HG02678 (cell line): Measurements from ENCODE around the gene OR56A4.

Experiments used
- ATAC-seq: cut with Tn5 transposase; IDR thresholded peaks from one replicate; pipeline ENCODE4 v1.9.1; 2021; ENCODE audit warnings: mild to moderate bottlenecking, moderate library complexity; ENCODE audit not compliant: unreplicated experiment

Gene OR56A4, protein sequence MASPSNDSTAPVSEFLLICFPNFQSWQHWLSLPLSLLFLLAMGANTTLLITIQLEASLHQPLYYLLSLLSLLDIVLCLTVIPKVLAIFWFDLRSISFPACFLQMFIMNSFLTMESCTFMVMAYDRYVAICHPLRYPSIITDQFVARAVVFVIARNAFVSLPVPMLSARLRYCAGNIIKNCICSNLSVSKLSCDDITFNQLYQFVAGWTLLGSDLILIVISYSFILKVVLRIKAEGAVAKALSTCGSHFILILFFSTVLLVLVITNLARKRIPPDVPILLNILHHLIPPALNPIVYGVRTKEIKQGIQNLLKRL

GRCh38 chr11:6006846-6007245 is at the start of gene OR56A4:
Gene OR56A4, minus strand, starts transcription at chr11:6006946. Its CDS starts 3,954 bp downstream, at chr11:6002992.
- ATAC-seq: no peak

GRCh38 chr11:6055569-6055968 is 48.8 kb upstream of the OR56A4 start:
- no peak for ATAC-seq

DNA sequence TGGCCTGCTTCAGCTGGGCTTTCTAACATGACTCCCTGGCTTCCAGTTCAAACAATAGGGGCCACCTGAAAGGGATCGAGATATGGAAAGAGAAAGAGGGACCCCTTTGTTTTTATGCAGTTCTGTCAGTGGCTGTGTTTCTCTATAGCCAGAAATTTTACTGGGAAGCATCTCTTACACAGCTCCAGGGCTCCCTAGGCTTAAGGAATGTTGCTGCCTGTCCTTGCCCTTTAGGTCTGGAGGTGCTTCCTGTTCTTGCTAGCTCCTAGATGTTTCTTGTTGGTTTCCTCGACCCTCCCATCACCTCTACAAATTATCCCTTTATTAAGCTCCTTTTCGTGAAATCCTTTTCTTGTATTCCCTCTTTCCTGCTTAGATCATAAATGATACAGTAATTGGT is 45.6 kb upstream of the OR56A4 start:
- ATAC-seq: no peak

- ATAC-seq: no peak
These were observed 34.1 kb upstream of the OR56A4 start for GRCh38 chr11:6040874-6041273.

DNA sequence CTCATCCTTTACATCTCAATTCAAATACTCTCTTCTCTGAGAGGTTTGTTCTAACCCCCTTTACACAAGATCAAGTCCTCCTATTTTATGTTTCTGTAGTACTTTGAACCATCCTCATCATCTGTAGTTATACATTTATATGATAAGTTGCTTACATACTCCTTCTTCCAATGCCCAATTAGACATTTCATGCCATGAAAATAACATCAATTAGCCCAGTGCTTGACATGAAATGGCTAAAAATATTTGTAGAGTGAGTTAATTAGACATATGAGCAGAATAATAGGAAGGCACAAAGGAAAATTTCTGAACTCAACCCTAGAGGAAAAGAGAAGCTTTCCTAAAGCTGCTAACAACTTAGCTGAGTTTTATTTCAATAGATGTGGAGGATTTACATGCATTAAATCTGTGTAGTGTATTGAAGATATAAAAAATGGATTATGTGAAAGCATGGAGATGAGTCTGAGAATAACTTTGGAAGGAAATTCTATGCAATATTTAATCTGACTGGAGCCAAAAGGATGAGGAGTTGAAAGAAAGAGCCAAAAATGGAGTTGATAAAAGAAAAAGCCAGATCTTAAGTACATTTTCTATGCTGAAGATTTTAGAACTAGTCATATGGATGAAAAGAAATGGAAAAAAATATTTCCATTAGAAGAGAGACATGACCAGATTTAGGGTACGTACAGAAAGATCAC is 24.1 kb upstream of the OR56A4 start, which contains the start of gene OR56A1:
OR56A1 (minus strand) TSS at position 51 of the 698 bp plus-strand sequence. CDS start 3,066 bp downstream, outside the sequence.
- ATAC-seq: no peak

DNA sequence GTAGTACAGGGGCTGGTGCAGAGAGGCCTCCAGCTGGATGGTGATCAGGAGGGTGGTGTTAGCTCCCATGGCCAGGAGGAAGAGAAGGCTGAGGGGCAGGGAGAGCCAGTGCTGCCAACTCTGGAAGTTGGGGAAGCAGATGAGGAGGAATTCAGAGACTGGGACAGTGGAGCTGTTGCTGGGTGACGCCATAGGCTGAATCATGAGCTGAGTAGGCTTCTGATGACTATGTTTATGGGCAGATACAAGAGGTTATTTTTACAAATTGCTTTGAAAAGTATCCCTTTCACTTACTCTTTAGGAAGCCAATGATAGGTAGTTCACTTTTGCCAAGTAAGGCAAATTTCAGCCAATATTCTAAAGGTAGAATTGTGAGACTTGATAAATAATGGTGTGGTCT is 20.8 kb upstream of the OR56A4 start:
- ATAC-seq: no peak

- ATAC-seq: no peak
These were observed 18.3 kb upstream of the OR56A4 start for GRCh38 chr11:6025056-6025455.

GRCh38 chr11:6022956-6023355 is 16.2 kb upstream of the OR56A4 start:
- ATAC-seq: no peak

DNA sequence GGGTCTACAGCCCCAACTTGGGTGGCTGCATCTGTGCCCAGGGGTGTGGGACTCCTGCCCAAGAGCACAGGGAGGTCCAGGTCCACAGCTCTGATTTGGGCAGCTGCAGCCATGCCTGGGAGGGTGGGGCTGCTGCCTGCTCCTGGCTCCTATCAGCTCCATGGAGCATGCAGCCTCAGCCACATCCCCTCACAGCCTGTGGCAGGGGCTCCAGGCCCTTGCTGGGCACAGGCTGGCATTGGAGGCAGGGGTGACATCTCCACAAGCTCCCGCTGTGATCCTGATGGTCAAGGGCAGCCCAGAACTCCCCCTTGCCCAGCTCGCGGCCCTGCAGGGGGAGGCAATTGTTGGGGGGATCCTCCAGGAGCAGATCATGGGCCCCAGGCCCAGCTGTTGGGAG is 6.3 kb upstream of the OR56A4 start:
- ATAC-seq: no peak

DNA sequence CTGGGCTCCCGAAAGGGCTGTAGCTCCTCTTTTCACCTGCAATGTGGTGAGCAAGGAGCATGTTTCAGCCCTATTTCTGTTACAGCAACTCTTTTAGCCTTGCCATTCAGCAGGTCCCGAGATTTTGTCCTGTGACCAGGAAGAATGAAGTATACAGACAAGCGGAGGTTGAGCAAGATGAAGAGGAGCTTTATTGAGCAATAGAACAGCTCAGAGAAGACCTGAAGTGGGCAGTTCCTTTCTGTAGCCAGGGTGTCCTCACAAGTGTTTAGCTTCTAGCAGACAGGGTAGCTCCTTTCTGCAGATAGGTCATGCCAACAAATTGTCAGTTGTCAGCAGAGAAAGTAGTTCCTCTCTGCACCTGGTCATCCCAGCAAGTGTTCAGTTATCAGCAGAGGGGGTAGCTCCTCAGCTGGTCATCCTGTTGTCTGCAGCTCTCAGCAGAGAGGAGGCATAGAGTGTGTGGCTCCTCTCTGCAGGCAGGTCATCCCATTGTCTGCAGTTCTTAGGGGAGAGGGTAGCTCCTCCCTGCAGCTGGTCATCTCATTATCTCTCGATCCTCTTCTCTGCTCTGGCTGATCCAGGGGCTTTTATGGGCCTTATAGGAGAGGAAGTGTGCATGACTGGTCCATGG is 5.4 kb upstream of the OR56A4 start:
- ATAC-seq: no peak

- no peak for ATAC-seq
These were observed 351 bp downstream of the OR56A4 start for GRCh38 chr11:6006395-6006794.

- no peak for ATAC-seq
These were observed 4.5 kb downstream of the OR56A4 start for GRCh38 chr11:6002202-6002699.

GRCh38 chr11:5994791-5995190 is 12.0 kb downstream of the OR56A4 start:
- no peak for ATAC-seq

GRCh38 chr11:5992604-5993251 is 14.0 kb downstream of the OR56A4 start:
- no peak for ATAC-seq

DNA sequence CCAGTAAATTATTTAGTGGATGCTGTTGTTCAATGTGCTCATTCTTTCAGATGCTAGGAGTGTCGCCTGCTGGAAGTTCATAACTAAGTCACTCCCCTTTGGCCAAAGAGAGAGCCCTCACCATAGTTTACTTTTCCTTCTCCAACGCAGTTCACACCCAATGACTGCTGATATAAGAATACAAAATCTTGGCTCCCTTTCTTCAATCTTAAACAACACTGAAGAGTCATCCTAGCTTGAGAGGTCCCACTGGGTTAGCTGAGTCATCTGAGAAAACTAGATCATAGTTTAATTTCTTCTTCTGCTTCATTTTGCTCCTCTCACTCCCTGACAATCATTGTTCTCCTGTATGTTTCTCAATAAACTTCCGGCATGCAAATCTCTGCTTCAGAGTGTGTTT is 14.6 kb downstream of the OR56A4 start:
- no peak for ATAC-seq

DNA sequence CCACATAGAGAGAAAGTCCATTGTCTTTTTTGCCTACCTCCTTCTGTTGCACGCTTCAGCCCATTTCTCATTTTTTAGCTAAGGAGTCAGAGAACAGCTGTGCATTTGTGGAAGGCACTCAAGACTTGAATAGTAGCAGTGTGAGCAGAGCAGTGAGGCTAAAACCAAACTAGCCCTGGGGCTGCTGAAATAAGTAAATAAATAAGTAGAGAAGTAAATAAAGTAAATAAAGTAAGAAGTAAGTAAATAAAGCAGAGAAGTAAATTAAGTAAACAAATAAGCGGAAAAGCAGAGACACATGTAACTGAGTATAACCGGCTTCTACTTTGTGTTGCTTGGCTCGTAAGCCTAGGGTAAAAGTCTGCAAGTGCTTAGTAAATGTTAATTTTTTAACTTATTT is 17.5 kb downstream of the OR56A4 start:
- no peak for ATAC-seq

- ATAC-seq: no peak
These were observed 19.9 kb downstream of the OR56A4 start, which contains the start of gene OR52L1 for GRCh38 chr11:5986885-5987284. Gene OR52L1, minus strand, starts transcription at chr11:5986985. Its CDS starts 55 bp downstream, at chr11:5986930.

GRCh38 chr11:5983443-5983842 is 23.3 kb downstream of the OR56A4 start:
- ATAC-seq: no peak

DNA sequence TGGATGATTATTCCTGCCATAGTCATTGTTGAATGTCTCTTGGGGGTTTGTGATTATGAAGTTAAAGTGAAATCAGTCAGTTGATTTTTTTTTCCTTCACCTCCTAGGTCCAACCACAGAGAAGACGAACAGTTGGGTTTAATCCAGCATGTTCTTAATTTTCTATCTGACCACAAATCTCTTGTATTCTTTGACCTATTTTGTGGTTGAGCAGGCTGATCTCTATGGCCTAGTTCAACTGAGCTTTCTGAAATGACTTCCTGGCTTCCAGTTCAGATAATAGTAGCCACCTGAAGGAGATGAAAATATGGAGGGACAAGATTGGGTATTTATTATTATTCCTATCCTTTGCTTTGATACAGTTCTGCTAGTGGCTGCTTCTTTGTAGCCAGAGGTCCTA is 33.2 kb downstream of the OR56A4 start:
- no peak for ATAC-seq

GRCh38 chr11:5968394-5968793 is 38.4 kb downstream of the OR56A4 start, which contains the start of gene OR56A5:
Gene OR56A5, minus strand, starts transcription at chr11:5968494. Its CDS starts 0 bp downstream, at chr11:5968494.
- ATAC-seq: no peak

- ATAC-seq: no peak
These were observed 39.0 kb downstream of the OR56A4 start for GRCh38 chr11:5967708-5968107.
